Neuronal stem cell (in vitro differentiated cells): ENCODE data around the gene PEX26.

ENCODE experiments used
- DNase-seq: peaks from one replicate; pipeline ENCODE4 v3.0.0-alpha.2; 2013; ENCODE audit warnings: low spot score
- H2AFZ ChIP-seq: one replicate; pipeline ENCODE4 v1.6.1; 2013; ENCODE audit warnings: mild to moderate bottlenecking, low read length, inconsistent platforms
- H2AK5ac ChIP-seq: 2 replicates; pipeline ENCODE4 v1.6.1; 2013; ENCODE audit warnings: low read depth, mild to moderate bottlenecking, inconsistent platforms, low read length, moderate library complexity, mixed read lengths
- H2BK120ac ChIP-seq: 2 replicates; pipeline ENCODE4 v1.6.1; 2013; ENCODE audit warnings: low read depth, mild to moderate bottlenecking, inconsistent platforms, low read length, moderate library complexity, mixed read lengths
- H2BK12ac ChIP-seq: one replicate; pipeline ENCODE4 v1.6.1; 2013; ENCODE audit warnings: low read length, inconsistent platforms
- H2BK15ac ChIP-seq: 2 replicates; pipeline ENCODE4 v1.6.1; 2013; ENCODE audit warnings: mild to moderate bottlenecking, low read length, inconsistent platforms, mixed read lengths
- H2BK5ac ChIP-seq: one replicate; pipeline ENCODE4 v1.6.1; 2013; ENCODE audit warnings: inconsistent platforms, mild to moderate bottlenecking, low read length, moderate library complexity
- H3K14ac ChIP-seq: one replicate; pipeline ENCODE4 v1.6.1; 2013; ENCODE audit warnings: low read length, inconsistent platforms
- H3K18ac ChIP-seq: 2 replicates; pipeline ENCODE4 v1.6.1; 2013; ENCODE audit warnings: low read length, inconsistent platforms
- H3K23ac ChIP-seq: 2 replicates; pipeline ENCODE4 v1.6.1; 2013; ENCODE audit warnings: low read depth, mild to moderate bottlenecking, mixed read lengths, low read length, inconsistent platforms; ENCODE audit not compliant: poor library complexity
- H3K27ac ChIP-seq: replicated peaks from 3 replicates; pipeline ENCODE4 v1.5.1; 2013; ENCODE audit warnings: low read length, inconsistent platforms
- H3K27me3 ChIP-seq, 3 experiments: 2 replicates each; pipeline ENCODE4 v1.6.1; 2013; ENCODE audit warnings: low read length in 3 of 3, mild to moderate bottlenecking in 2 of 3, inconsistent platforms in 1 of 3, low read depth in 1 of 3, mixed read lengths in 1 of 3, moderate library complexity in 1 of 3; ENCODE audit not compliant: control insufficient read depth in 3 of 3, insufficient read depth in 3 of 3
- H3K36me3 ChIP-seq, 2 donors: replicated peaks in 1 of 2; 2 replicates each; pipeline ENCODE4 v1.6.1; 2013; ENCODE audit warnings: low read length in 2 of 2; ENCODE audit not compliant: control insufficient read depth in 2 of 2, insufficient read depth in 2 of 2
- H3K4ac ChIP-seq: 2 replicates; pipeline ENCODE4 v1.6.1; 2013; ENCODE audit warnings: inconsistent platforms, mild to moderate bottlenecking, low read length, moderate library complexity
- H3K4me1 ChIP-seq, 2 donors: 1 replicate in 1 of 2; 2 replicates in 1 of 2; pipeline ENCODE4 v1.6.1; 2013; ENCODE audit warnings: low read length in 2 of 2, low read depth in 1 of 2; ENCODE audit not compliant: control insufficient read depth in 2 of 2, insufficient read depth in 1 of 2
- H3K4me2 ChIP-seq: one replicate; pipeline ENCODE4 v1.6.1; 2013; ENCODE audit warnings: mild to moderate bottlenecking, low read length, inconsistent platforms; ENCODE audit not compliant: insufficient read depth, poor library complexity, severe bottlenecking
- H3K4me3 ChIP-seq, 2 donors: 2 replicates each; pipeline ENCODE4 v1.5.1; 2013; ENCODE audit warnings: low read length in 2 of 2, mild to moderate bottlenecking in 2 of 2, inconsistent platforms in 1 of 2, moderate library complexity in 1 of 2
- H3K79me1 ChIP-seq: one replicate; pipeline ENCODE4 v1.6.1; 2013; ENCODE audit warnings: low read depth, mild to moderate bottlenecking, inconsistent platforms, low read length, moderate library complexity
- H3K9ac ChIP-seq: one replicate; pipeline ENCODE4 v1.6.1; 2013; ENCODE audit warnings: mild to moderate bottlenecking, low read depth, low read length, inconsistent platforms; ENCODE audit not compliant: poor library complexity
- H3K9me3 ChIP-seq, 2 donors: replicated peaks in 1 of 2; 2 replicates each; pipeline versions ENCODE3 to v1.6.1; 2013; ENCODE audit warnings: low read length in 2 of 2, mild to moderate bottlenecking in 2 of 2, inconsistent platforms in 1 of 2, low read depth in 1 of 2, mixed read lengths in 1 of 2, moderate library complexity in 1 of 2; ENCODE audit not compliant: control insufficient read depth in 2 of 2, insufficient read depth in 1 of 2
- H4K8ac ChIP-seq: one replicate; pipeline ENCODE4 v1.6.1; 2013; ENCODE audit warnings: low read depth, mild to moderate bottlenecking, inconsistent platforms, low read length, moderate library complexity
- H4K91ac ChIP-seq: one replicate; pipeline ENCODE4 v1.6.1; 2013; ENCODE audit warnings: low read length, low read depth, mild to moderate bottlenecking, inconsistent platforms; ENCODE audit not compliant: poor library complexity
- WGBS, 2 donors: extraction: QIAGEN DNeasy Blood & Tissue Kit; methylation state at CpG; one replicate each; pipeline ENCODE4 v1.1.7; 2013; ENCODE audit warnings: missing lambda C conversion rate in 2 of 2, mixed read lengths in 1 of 2; ENCODE audit not compliant: insufficient read length in 2 of 2, insufficient replicate concordance in 1 of 2; ENCODE audit errors: extremely low coverage in 2 of 2; 5-methylcytosine and 5-hydroxymethylcytosine counted together

PEX26 gene

DNA sequence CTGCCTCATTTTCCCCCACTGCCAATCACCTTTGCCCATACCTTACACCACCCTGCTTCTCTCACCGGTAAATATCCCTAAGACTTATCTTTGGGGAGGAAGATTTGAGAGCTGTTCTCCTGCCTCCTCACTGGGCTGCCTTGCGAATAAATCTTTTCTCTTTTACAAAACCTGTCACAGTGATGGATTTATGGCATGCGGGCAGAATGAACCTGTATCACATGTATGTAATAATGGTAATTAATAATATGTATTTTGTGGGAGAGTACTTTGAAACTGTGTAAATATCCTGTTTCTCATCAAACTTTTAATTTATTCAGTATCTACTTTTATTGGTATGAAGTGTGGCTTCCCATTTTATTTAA lies 68.6 kb downstream of the PEX26 start:
- H3K27me3 ChIP-seq = peaks cover 0 to 6% (median 3%) of the 10 kb centered on the region in 3 experiments
- DNase-seq = no peak
- H3K36me3 ChIP-seq = no peaks in the 10 kb centered on the region
- H3K23ac ChIP-seq = no peak overlapping the region
- H2BK12ac ChIP-seq = no peak overlapping the region
- H3K14ac ChIP-seq = no peak overlapping the region
- no peak overlapping the region for H3K4ac ChIP-seq
- no CpG with 5 or more reads among the region's 3 CpGs for WGBS, 2 donors
- no peak overlapping the region for H2AK5ac ChIP-seq
- peaks cover 2 to 3% of the 10 kb centered on the region in 2 donors for H3K9me3 ChIP-seq
- H3K4me3 ChIP-seq = no peak overlapping the region
- no peak overlapping the region for H3K27ac ChIP-seq
- H2AFZ ChIP-seq = peak overlapping the region; percentile 76
- H4K91ac ChIP-seq = no peak overlapping the region
- H2BK120ac ChIP-seq = no peak overlapping the region
- no peak overlapping the region for H3K18ac ChIP-seq
- H4K8ac ChIP-seq = no peak overlapping the region
- H3K4me1 ChIP-seq = peaks cover 0 to 6% of the 10 kb centered on the region in 2 donors
- no peak overlapping the region for H2BK15ac ChIP-seq
- H3K79me1 ChIP-seq = no peaks in the 10 kb centered on the region
- no peak overlapping the region for H2BK5ac ChIP-seq
- H3K9ac ChIP-seq = no peak overlapping the region
- no peak overlapping the region for H3K4me2 ChIP-seq

DNA sequence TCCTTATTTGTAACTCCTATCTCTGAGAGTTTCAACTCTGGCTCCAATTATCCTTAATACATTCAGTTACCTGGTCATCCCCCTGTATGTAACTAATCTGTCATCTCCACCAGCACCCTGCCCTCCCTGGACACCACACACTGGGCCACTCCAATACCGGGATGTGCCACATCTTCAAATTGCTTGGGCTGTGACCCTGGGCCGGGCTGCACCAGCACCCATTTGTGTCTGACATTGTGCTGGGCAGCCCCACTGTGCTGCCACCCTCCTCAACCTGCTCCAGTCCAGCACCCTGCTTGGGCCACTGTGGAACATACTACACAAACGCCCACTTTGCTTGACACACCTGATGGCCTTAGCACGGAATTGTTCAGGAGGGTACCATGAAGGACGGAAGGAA lies 70.0 kb downstream of the PEX26 start:
- Histone ChIP-seq H3K79me1 (no peaks in the 10 kb centered on the region), H3K18ac (no peak overlapping the region), H2BK5ac (no peak overlapping the region), H3K27me3 (peaks cover 0 to 6% (median 3%) of the 10 kb centered on the region in 3 experiments), H3K4ac (no peak overlapping the region), H2BK120ac (no peak overlapping the region), H4K8ac (no peak overlapping the region), H3K36me3 (no peaks in the 10 kb centered on the region), H3K23ac (no peak overlapping the region), H3K4me3 (peak overlapping the region in 1 of 2 donors; percentile 64), H3K9me3 (peaks cover 2 to 3% of the 10 kb centered on the region in 2 donors), H3K4me2 (no peak overlapping the region), H2AFZ (no peak overlapping the region), H2AK5ac (no peak overlapping the region), H3K4me1 (peaks cover 0 to 6% of the 10 kb centered on the region in 2 donors), H4K91ac (no peak overlapping the region), H2BK15ac (no peak overlapping the region), H3K14ac (no peak overlapping the region), H2BK12ac (no peak overlapping the region), H3K27ac (no peak overlapping the region), H3K9ac (no peak overlapping the region)
- no peak for DNase-seq
- no CpG with 5 or more reads among the region's 5 CpGs for WGBS, 2 donors

DNA sequence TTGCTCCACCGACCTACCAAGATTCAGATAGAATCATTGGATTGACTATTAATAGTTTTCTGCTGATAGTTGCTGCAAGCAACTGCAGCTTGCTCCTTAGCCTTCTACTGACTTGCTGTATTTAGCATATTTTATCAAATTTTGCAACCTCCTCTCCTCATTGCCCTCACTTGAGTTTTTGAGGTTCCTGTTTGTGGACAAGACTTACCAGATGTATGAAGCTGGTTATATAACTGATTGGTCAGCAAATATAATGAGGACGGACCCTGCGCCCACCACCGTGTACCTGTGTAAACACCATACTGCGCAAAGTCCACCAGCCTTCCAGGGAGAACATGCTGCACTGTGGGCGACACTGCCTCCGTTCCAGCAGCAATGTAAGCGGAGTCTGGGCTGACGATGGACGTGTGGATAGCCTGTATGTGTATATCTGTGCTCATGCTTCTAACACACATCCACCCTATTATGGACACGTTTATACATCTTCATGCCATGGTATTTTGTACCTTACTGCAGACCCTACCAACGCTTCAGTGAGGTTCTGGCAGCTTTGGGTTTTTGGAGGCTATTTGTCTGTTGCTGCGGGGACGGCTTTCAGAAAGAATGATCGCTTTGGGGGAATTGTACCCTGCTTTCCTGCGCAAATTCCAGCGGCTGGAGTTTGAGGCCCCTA lies 70.6 kb downstream of the PEX26 start:
- no peak overlapping the region for H2BK5ac ChIP-seq
- H3K23ac ChIP-seq = no peak overlapping the region
- peaks cover 0 to 6% of the 10 kb centered on the region in 2 donors for H3K4me1 ChIP-seq
- H2AFZ ChIP-seq = no peak overlapping the region
- H4K8ac ChIP-seq = no peak overlapping the region
- no CpG with 5 or more reads among the region's 17 CpGs for WGBS, 2 donors
- H2BK12ac ChIP-seq = no peak overlapping the region
- DNase-seq = no peak
- peaks cover 0 to 6% (median 3%) of the 10 kb centered on the region in 3 experiments for H3K27me3 ChIP-seq
- H2BK15ac ChIP-seq = no peak overlapping the region
- no peak overlapping the region for H2AK5ac ChIP-seq
- H3K4ac ChIP-seq = no peak overlapping the region
- no peaks in the 10 kb centered on the region for H3K36me3 ChIP-seq
- no peak overlapping the region for H3K18ac ChIP-seq
- H4K91ac ChIP-seq = no peak overlapping the region
- no peak overlapping the region for H3K27ac ChIP-seq
- H3K14ac ChIP-seq = no peak overlapping the region
- peaks cover 2 to 3% of the 10 kb centered on the region in 2 donors for H3K9me3 ChIP-seq
- no peak overlapping the region for H2BK120ac ChIP-seq
- H3K4me3 ChIP-seq = no peak overlapping the region
- H3K4me2 ChIP-seq = no peak overlapping the region
- no peak overlapping the region for H3K9ac ChIP-seq
- no peaks in the 10 kb centered on the region for H3K79me1 ChIP-seq

DNA sequence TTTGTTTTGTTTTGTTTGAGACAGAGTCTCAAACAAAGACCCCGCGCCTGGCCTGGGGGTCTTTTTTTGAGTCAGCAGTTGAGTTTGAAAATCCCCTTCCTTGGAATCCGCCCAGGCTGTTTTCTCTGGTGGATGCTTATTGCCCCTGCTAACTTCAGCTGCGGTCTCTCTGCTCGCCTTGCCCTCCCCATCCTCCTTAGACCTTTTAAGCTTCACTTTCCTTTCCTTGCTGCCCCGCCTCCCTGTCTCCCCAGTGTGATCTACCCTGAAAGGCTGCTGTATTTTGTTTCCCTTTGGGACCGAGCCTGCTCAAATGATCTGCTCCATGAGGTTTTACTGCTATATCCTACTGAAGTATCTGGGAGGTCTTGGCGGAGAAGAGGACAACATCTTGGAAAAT lies 74.7 kb downstream of the PEX26 start:
- WGBS, 2 donors = no CpG with 5 or more reads among the region's 8 CpGs
- no peak overlapping the region for H2BK5ac ChIP-seq
- no peak for DNase-seq
- no peak overlapping the region for H3K18ac ChIP-seq
- H2BK15ac ChIP-seq = no peak overlapping the region
- H3K27ac ChIP-seq = no peak overlapping the region
- H3K36me3 ChIP-seq = no peaks in the 10 kb centered on the region
- peaks cover 0 to 6% (median 3%) of the 10 kb centered on the region in 3 experiments for H3K27me3 ChIP-seq
- no peak overlapping the region for H3K14ac ChIP-seq
- no peak overlapping the region for H3K4ac ChIP-seq
- H3K4me1 ChIP-seq = peaks cover 0 to 3% of the 10 kb centered on the region in 2 donors
- H2BK12ac ChIP-seq = no peak overlapping the region
- H3K79me1 ChIP-seq = no peaks in the 10 kb centered on the region
- H3K9me3 ChIP-seq = peaks cover 2 to 3% of the 10 kb centered on the region in 2 donors
- H2AFZ ChIP-seq = no peak overlapping the region
- H3K4me2 ChIP-seq = no peak overlapping the region
- H3K4me3 ChIP-seq = no peak overlapping the region
- H3K9ac ChIP-seq = no peak overlapping the region
- H4K8ac ChIP-seq = no peak overlapping the region
- H4K91ac ChIP-seq = no peak overlapping the region
- no peak overlapping the region for H2AK5ac ChIP-seq
- no peak overlapping the region for H2BK120ac ChIP-seq
- H3K23ac ChIP-seq = no peak overlapping the region
